ENCODE results near the gene MAPKAPK3.

MAPKAPK3 gene

DNA sequence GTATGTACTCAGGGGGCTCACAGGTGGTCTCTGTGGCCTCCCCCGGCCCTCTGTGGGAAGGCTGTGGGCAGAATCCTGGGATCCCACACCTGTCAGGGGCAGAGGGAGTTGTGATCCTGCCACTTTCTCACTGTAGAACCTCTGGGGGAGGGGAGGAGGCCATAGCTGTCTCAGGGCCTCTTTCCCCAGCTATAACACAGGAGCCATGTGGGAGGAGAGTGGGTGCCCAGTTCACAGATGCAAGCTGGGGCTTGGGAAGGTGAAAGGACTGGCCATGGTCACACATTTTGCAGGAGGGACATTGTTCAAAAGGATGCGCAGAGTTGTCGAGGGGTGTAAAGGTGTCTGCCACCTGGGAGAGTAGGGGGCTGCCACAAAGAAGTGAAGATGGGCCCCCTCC, 11.7 kb downstream of the MAPKAPK3 start:
- no peak for DNase-seq

DNA sequence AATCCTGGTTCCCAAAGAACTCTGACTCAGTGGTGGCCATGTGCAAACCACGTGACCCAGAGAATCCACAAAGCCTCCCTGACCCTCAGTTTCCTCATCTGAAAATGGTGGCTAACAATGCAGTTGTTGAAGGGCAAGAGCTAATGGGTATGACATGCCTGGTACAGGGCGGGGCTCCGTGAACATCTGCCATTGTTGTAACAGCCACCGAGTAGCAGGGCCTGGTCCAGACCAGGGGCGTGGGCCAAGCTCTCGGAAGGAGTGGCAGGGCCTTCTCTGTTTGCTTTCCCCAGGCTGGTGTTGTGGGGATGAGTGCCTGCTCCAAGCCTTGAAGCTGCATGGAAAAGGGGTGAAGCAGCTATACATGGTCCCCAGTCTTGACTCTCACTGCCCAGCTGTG, 13.4 kb downstream of the MAPKAPK3 start:
- no peak for DNase-seq

DNA sequence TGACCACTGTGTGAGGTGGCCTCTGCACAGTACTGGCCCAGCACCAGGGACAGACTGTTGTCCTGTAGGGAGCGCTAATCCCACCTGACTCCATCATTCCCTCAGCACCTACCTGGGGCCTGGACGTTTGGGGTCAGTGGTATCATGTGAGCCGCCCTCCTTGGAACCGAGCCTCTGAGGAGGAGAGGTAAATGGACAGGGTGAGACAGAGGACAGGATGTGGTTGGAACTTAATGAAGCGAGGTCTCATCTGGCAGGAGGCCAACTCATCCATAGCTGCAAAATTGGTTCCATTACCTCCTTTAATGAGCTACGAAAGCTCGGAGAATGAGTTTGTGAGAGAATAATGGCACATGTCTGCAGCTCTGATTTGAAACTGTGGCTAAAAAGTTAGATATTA, 13.9 kb downstream of the MAPKAPK3 start:
- peak; percentile 57 for DNase-seq

DNA sequence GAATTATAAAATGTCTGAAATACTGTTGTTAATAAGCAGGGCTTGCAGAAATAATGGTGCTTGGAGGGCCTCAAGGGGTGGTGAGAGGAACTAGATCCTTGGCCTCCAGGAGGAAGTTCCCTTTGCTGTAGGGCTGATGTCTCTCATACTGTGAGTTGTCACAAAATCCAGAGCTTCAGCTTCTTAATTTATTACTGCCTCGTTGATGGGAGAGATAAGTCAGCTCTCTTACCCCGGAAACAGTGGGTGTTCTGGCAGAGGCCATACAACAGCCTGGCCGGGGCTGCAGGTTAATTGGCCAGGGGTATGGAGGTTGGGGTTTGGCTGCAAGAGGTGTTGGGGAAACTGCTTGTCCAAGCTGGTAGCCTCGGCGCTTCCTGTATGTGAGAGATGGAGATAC, 15.5 kb downstream of the MAPKAPK3 start:
- no peak for DNase-seq

DNA sequence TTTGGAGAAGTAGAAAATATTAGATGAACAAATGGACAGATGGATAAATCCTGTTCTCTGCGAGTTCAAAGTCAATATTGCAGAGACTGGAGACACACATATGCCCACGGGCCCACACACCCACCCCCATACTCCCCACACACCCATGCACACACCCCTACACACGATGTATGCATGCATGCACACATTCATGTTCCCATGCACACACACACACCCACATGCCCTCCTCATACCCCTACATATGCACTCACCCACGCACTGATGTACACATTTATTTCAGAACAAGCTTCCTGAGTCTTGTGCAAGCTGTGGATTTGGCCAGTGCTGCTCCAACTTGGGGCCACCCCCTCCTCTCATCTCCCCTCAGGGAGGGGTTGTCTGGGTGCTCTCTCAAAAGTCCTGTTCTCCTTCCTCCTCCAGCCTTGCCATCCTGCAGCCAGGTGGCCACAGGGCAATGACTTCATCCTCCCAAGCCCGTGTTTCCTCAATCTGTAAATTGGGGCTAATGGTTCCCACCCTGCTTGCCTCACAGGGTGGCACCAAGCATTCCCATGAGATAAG, 16.4 kb downstream of the MAPKAPK3 start:
- no peak for DNase-seq

GRCh38 chr3:50635066-50635465, 18.1 kb downstream of the MAPKAPK3 start:
- DNase-seq = no peak

DNA sequence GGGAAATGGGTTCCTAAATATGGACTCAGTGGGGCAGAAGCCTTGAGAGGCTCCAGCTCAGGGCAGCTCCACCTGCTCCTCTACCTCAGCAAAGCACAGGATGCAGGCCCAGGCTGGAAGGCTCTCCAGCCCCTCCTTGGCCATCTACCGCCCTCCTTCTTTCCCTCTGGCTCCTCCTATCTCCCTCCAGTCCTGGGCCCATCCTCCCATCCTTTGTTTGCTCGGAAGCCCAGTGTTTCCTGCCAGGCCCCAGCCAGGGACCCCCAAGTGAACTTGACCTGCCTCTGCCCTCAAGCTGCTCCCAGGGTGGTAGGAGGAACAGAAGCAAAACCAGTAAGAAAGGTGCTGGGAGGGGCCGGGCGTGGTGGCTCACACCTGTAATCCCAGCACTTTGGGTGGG, 20.1 kb downstream of the MAPKAPK3 start:
- DNase-seq = no peak

- no peak for DNase-seq
These were observed 21.0 kb downstream of the MAPKAPK3 start for GRCh38 chr3:50637945-50638344.

GRCh38 chr3:50639055-50639494, 22.1 kb downstream of the MAPKAPK3 start:
- DNase-seq = no peak

DNA sequence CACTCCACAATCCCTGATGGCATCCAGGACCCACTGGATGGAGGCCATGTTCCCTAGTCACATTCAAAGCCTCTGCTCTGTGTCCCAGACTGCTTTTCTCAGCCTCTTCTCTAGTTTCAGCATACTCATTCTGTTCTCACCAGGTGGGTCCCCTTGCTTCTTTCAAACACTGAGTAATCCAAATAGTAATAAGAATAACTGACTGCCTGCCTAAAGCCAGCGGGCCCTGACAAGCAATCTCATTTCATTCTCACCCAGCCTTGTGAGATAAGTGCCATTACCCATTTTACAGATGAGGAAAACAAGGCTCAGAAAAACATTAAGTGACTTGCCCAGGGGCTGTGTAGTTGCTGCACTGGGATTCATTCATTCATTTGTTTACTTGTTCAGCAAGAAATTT, 25.4 kb downstream of the MAPKAPK3 start:
- DNase-seq = no peak

GRCh38 chr3:50644561-50644960, 27.6 kb downstream of the MAPKAPK3 start:
- DNase-seq = no peak

GRCh38 chr3:50645378-50645777, 28.4 kb downstream of the MAPKAPK3 start:
- no peak for DNase-seq

GRCh38 chr3:50648313-50648712, 31.4 kb downstream of the MAPKAPK3 start:
- DNase-seq = no peak

- no peak for DNase-seq
These were observed 32.0 kb downstream of the MAPKAPK3 start for GRCh38 chr3:50648944-50649343.

- DNase-seq = no peak
These were observed 32.5 kb downstream of the MAPKAPK3 start for GRCh38 chr3:50649451-50649931.

DNA sequence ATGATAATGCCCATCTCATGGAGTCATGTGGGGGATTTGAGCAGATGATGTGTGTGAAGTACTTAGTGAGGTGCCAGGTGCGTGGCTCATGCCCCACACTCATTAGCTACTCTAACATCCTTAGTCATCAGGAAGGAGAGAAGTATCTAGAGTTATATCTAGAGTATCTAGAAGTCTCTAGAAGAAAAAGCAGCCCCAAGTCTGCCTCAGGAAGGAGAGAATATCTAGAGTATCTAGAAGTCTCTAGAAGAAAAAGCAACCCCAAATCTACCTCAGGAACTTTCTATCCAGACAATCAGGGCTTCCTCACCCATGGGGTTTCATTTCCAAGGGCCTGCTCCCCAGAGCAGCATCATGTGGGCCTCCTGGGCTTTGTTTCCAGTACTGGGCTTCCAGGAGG, 33.1 kb downstream of the MAPKAPK3 start:
- DNase-seq = no peak

GRCh38 chr3:50651445-50651844, 34.5 kb downstream of the MAPKAPK3 start:
- no peak for DNase-seq

DNA sequence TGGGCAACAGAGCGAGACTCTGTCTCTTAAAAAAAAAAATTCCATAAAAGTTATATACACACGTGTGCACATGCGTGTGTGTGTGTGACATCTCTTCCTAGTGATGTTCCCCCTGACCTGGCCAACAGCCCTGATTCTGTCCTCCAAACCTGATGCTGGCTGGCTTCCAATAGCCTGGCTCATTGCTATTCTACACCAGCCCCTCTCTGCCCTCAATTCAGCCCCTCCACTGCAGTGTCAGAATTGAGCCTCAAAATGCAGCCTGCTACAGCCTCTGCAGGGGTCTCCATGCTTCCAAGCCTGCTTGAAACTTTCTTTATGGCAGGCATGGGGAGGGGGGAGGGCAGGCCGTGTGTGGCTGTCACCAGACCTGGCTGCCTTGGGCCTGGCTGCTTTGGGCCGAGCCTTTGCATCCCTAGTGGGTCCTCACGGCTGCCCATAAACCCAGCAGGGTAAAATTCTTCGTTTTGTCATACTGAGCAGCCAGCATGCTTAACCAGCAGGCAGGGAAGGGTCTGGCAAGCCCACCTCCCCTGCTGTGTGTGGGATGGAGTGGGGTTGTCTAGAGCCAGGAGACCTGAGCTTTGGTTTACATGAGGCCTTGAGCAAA, 35.1 kb downstream of the MAPKAPK3 start:
- no peak for DNase-seq

GRCh38 chr3:50652709-50653108, 35.8 kb downstream of the MAPKAPK3 start:
- DNase-seq = no peak

DNA sequence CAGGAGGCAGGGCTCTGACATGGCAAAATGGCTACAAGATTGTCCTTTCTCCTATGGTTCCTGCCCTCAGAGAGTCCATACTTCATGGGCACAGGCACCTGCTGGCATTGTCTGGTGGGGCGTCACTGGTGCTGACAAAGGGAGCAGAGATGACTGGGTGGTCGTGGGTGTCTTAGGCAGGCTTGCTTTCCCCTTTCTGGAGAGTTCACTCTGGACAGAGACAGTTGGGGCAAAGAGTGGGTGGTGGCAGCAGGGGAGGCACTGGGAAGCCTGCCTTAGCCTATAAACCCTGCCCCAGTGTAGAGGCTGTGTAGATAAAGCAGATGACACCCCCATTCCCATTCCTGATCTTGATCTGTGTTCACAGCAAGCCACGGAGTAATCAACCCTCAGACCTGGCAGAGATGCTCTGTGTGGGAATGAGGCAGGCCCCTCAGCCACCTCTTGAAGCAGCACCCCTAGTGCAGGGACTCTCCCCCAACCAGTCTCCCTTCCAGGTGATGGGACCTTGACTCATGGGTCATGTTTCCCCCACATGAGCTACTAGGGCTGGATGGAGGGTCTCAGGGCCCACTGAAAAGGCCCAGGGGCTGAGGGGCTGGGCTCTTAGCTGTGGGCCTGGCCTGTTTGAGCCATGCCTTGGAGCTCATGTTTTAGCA, 37.1 kb downstream of the MAPKAPK3 start:
- DNase-seq = no peak

- DNase-seq = no peak
These were observed 38.3 kb downstream of the MAPKAPK3 start for GRCh38 chr3:50655009-50655830.

DNA sequence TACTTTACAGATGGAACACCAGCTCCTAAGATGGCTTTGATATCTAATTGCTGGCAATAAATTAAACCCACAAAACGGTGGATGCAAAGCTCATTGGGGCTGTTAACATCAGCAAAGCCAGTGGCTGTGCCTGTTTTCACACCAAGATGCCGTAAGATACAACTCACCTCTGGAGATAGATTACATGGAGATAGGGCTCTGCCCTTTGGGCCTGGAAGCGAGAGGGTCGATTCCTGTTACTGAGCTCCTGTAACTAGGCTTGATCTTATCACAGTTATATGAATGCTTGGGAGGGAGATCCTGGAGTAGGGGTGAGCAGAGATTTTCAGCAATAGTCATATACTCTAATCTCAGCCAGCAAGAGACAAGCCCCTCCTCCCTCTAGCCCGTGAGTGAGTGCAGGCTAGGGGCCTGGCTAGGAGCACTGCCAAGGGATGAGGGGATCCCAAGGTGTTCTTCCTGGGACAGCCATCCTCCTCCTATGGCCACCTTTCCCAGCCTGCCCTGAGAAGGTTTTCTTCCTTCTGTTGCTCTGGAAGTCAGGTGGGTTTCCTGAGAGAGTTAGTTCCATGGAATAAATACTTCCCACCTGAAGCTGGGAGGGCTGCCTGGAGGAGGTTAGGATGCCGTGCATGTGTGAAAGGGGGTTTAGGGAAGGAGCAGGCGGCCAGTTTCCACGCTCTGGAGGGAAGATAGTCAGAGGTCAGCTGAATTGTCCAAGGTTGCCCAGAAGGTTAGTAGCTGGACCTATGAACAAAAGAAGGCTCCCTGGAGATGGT, 39.7 kb downstream of the MAPKAPK3 start:
- DNase-seq = no peak

DNA sequence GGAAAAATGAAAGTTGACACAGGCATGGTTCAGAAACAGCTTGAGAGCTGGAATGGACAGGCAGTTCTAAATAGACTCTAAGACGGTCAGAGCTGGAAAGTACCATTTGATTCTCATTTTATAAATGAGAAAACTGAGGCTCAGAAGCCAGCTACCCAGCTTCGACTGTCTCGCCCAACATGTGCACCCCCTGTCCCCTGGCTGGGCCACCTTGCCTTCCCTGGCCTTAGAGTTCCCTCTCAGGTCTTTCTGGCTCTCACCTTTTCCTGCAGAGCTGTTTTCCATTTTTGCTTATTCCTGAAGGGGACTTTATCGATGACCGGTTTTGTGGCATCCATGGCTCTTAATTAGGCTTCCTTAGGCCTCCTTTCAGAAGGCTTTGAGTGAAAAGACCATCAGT, 40.5 kb downstream of the MAPKAPK3 start:
- no peak for DNase-seq

Measured in NCI-H748 treated with DMSO at 0.1 percent for 48 hours (cell line).